HG02885 (cell line): ENCODE results near the gene LUC7L2.
"Not testable (repeated sequence)": the region's sequence is repeated elsewhere in the genome, so short reads cannot be mapped to it uniquely, and the experiment has no call there.

Source experiments
- ATAC-seq: cut with Tn5 transposase; IDR thresholded peaks from one replicate; pipeline ENCODE4 v1.9.1; 2021; ENCODE audit warnings: mild to moderate bottlenecking; ENCODE audit not compliant: unreplicated experiment, poor library complexity

LUC7L2 gene

DNA sequence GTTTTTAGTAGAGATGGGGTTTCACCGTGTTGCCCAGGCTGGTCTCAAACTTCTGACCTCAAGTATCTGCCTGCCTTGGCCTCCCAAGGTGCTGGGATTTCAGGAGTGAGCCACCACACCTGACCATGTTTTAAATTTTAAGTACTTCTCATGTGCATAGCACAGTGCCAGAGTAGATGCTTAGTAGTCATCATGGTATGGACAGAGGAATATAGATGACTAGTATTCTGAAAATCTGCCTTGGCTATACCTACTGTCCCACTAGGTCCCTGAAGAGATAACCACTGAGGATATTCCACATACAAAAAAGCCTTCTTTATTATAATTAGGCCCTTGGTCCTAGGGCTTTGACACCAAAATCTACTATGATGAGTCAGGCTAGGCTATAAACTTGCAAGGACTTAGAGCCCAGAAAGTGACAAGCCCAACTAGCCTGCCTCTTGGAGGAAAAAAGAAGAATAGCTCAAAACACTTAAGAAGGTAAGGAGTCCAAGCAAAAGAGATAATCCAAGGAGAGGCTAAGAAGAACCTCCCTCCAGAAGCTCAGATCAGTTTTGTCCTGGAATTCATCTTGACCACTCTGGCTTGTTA lies 34.0 kb downstream of the LUC7L2 start:
- no peak for ATAC-seq

DNA sequence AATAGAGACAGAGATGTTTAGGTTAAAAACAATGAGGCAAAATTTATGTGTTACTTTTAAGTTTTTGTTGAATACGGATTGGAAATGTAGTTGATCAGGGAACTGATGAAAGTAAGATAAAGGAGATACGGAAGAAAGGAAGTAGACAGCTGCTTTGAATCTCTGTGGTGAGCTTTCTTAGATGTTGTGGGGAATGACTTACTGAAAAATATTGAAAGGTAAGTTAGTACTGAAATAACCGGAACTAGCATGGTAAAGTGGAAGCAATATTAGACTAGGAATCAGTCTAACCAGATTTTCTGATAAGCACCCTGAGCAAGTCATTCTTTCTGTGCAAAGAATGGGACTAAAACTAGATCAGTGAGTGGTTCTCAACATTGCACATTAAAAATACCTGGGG lies 34.8 kb downstream of the LUC7L2 start:
- ATAC-seq = no peak

DNA sequence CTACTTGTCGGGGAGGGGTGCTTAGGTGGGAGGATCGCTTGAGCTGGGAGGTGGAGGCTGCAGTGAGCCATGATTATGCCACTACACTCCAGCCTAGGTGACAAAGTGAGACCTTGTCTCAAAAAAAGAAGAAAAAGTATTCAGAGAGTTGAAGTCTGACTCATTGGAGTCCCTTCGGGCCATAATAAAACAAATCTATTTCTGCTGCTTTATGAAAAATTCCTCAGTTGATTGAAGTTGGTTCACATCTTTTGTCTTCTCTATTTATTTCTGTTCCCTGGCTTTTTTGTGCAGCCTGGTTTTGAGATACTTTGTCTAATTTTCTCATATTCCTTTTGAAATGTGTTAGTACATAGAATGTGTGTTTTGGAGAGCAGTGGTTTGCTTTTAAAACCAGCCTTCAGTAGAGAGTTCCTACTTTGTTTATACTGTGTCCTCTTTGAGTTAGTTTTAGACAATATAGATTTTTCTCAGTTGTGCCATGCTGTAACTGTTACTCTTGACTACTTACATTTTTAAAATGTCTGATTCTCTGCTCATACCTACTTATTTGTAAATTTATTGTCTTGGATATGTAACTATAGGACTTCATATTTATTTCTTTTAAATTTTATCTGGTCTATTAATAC lies 36.7 kb downstream of the LUC7L2 start:
- no peak for ATAC-seq

GRCh38 chr7:139397192-139397591 lies 37.5 kb downstream of the LUC7L2 start:
- no peak for ATAC-seq

- ATAC-seq = no peak
Measured at GRCh38 chr7:139403601-139404000, 43.9 kb downstream of the LUC7L2 start.

GRCh38 chr7:139407555-139407954 lies 47.9 kb downstream of the LUC7L2 start:
- no peak for ATAC-seq

DNA sequence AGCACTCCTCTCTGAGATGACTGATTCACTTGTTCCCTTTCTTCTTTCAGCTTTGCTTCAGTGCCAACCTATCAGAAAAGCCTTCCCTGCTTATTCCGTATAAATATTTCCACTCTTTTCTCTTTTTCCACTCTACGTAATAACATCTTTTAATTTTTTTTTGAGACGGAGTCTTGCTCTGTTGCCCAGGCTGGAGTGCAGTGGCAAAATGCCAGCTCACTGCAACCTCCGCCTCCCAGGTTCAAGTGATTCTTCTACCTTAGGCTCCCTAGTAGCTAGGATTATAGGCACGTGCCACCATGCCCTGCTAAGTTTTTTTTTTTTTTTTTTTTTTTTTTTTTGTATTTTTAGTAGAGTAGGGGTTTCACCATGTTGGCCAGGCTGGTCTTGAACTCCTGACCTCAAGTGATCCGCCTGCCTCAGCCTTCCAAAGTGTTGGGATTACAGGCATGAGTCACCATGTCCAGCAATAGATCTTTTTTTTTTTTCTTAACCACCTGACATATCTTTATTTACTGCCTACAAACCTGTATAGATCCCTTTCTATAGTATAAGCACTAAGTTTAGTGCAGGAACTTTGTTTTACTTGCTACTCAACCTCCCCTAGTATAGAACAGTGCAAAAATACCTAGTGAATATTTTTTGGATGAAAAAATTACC lies 55.2 kb downstream of the LUC7L2 start:
- ATAC-seq = not testable (repeated sequence)

GRCh38 chr7:139416405-139416804 lies 56.7 kb downstream of the LUC7L2 start:
- no peak for ATAC-seq

DNA sequence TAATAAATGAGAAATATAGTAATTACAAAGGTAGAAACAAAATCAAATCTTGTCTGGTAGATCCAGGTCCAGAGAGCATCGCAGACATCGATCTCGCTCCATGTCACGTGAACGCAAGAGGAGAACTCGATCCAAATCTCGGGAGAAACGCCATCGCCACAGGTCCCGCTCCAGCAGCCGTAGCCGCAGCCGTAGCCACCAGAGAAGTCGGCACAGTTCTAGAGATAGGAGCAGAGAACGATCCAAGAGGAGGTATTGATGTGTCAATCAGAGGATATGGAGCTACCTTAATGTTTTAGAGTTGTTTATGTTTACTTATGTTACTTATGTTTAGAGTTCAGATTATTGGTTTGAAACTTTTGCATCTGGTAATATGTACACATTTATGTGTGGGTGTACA lies 57.8 kb downstream of the LUC7L2 start:
- no peak for ATAC-seq

GRCh38 chr7:139421123-139421522 lies 61.4 kb downstream of the LUC7L2 start:
- no peak for ATAC-seq

DNA sequence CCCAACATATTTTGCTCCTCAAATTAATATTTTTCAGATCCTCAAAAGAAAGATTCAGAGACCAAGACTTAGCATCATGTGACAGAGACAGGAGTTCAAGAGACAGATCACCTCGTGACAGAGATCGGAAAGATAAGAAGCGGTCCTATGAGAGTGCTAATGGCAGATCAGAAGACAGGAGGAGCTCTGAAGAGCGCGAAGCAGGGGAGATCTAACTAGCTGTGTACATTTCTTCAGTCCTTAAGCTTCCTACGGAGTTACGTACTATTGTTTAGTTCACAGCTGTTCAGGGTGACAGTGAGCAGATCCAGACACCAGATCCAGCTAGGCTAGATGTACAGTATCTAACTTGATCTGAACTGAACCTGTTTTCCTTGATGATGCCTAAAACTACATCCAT lies 62.4 kb downstream of the LUC7L2 start:
- ATAC-seq = no peak

DNA sequence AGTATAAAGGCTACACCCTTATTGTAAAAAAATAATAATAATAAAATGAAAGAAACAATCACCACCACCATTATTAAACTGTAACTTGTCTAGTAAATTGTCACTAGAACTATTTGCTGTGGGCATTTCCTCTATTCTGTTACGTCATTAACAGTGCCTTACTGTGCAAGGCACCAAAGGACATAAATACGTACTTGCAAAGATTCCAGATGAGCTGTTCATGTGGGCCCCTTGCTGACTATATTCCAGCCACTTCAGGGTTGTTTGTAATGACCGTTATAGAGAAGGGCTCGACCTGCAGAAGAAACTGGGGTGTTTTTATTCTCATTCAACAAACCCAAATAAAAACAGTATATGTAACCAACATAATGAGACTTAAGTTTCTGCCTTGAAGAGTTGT lies 63.4 kb downstream of the LUC7L2 start:
- ATAC-seq = no peak

DNA sequence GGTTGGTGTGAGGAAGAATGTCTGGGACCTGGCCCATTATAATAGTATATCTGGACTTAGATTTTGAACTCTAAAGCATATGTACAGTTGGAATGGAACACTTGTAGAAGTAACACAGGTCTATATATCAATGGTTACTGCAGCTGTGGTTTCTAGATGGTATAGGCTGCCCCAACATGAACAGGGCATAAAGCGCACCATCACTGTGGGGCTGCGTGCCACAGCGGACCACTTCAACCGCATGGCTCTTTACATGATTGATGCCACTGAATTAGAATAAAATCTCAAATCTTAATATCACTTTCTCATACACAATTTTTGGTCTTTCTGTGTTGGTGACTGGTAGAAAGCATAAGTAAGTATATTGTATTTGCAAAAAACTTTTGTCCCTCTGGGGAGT lies 64.3 kb downstream of the LUC7L2 start:
- ATAC-seq = no peak

DNA sequence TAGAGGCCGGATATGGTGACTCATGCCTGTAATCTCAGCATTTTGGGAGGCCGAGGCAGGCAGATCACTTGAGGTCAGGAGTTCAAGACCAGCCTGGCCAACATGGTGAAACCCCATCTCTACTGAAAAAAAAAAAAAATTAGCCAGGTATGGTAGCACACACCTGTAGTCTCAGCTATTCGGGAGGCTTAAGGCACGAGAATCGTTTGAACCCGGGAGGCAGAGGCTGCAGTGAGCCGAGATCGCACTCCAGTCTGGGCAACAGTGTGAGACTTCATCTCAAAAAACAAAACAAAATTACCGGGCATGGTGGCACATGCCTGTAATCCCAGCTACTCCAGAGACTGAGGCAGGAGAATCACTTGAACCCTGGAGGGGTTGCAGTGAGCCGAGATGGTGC lies 66.0 kb downstream of the LUC7L2 start:
- not testable (repeated sequence) for ATAC-seq

DNA sequence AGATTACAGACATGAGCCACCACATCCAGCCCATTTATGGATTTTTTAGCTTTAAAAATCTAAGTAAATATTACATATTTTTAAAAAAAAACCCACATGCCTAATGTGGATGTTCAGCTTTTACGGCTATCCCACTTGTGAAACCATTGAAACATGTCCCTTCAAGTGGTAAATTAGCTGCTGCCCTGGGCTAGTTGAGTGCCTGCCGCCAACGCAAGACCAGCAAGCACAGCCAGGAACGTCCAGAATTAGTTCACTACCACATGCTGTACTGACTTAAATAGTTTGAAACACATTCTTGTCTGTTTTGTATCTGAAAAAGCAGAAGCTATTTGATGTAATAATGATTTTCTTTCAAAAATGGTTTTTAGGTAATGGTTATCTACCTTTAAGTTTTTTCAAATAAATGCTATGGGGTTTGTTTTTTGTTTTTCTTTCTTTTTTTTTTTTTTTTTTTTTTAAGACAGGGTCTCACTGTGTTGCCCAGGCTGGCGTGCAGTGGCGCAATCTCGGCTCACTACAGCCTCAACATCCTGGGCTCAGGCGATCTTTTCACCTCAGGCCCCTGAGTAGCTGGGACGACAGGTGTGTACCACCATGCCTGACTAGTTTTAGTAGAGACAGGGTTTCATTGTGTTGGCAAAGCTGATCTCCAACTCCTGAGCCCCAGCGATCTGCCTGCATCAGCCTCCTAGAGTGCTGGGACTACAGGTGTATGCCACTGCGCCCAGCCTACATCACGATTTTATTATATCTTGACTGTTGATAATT lies 66.7 kb downstream of the LUC7L2 start:
- no peak for ATAC-seq

DNA sequence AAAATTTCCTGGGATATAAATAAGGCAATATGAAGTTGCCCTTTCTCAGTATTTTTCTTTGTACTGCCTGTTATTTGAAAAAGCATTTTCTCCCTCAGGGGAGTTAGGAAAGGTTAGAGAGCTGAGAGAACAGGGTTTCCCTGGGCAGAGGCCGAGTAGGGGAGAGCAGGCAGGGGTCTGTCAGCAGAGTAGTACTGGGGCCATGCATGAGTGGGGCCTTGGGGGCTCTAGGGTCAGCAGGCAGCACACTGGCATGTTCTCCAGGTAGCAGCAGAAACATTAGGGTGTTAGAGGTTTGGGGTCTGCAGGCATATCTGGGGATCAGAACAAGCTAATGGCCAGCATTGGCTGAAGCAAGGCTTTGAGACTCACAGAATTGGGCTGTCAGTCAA lies 67.3 kb downstream of the LUC7L2 start:
- no peak for ATAC-seq

DNA sequence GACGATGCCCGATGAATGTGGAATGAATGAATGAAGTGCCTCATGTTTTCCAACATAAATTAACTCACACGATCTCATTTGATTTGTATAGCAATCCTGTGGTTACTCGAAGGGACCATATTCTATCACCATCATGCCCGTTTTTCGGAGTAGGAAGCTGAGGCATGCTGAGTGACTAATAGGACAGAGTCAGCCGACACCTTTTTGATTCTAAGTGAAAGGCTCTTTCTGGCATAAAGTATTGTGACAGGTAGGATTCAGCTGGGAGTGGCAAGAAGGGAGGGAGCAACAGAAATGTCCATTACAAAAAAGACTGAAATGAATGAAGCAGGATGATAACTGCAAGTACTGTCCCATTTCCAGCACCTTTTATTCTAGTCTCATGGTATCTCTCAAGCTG lies 68.1 kb downstream of the LUC7L2 start:
- no peak for ATAC-seq

DNA sequence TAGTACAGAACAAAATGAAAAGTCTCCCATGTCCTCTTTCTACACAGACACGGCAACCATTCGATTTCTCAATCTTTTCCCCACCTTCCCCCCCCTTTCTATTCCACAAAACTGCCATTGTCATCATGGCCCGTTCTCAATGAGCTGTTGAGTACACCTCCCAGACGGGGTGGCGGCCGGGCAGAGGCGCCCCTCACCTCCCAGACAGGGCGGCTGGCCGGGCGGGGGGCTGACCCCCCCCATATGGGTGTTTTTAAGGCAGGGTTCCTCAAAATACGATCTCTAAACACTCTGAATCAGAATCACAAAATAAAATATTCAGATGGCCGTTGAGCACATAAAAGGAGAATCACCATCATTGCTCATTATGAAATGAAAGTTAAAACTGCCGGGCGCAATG lies 70.0 kb downstream of the LUC7L2 start:
- ATAC-seq = not testable (repeated sequence)

- ATAC-seq = no peak
Measured at GRCh38 chr7:139430443-139430842, 70.7 kb downstream of the LUC7L2 start.

DNA sequence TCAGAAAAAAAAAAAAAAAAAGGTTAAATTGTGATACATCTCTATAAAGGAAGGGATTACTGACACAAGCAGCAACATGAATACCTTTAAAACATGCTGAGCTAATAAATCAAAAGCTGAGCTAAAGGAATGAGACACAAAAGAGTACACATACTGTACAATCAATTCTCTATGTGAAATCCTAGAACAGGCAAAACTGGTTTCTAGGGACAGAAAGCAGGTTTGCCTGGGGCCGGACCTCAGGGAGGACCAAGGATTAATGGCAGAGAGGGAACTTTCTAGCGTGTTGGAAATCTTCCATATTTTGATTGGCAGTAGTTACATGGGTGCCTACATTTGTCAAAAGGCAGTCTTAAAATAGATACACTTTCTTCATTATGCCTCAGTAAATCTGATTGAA lies 71.3 kb downstream of the LUC7L2 start:
- ATAC-seq = no peak

DNA sequence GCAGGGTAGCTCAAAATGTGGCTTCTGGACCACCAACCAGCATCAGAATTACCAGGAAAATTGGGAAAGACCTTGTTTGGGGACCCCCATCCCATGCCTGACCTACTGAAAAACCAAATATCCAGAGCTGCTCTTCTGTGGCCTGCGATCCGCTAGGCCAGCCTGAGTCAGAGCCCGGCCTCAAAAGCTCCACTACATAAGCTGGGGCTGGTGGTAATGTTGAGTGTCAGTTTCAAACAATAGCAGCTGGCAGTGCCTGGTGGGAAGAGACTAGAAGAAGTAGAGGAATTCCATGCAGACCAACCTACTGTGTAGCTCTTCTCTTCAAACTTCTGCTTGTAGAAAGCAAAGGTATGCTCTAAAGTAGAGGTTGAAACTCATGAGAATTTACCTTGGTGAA lies 71.8 kb downstream of the LUC7L2 start:
- ATAC-seq = no peak
